K562 (cell line): ENCODE results near the gene TDRKH. TPM values are rescaled to one million over a fixed set of nuclear protein-coding genes. Genes with fewer than 3 reads are reported as not detected.
A peak's percentile ranks its signal among the peaks of the same experiment; 100 is the strongest.

Source experiments
- CCNT2 ChIP-seq: IDR thresholded peaks from 2 replicates; pipeline ENCODE4 v1.6.1; 2011; ENCODE audit warnings: borderline replicate concordance, low read depth, mild to moderate bottlenecking, moderate library complexity, mixed read lengths, low read length; ENCODE audit not compliant: insufficient read length; ENCODE audit errors: extremely low read depth
- FOXM1 ChIP-seq, 2 experiments: fragments of 450-650 bp in 1 of 2; sonication (generic) in 1 of 2; formaldehyde crosslinking in 1 of 2; IDR thresholded peaks; 2 replicates each; pipeline versions ENCODE4 v1.6.1 to v1.9.0; 2017 to 2022; ENCODE audit warnings: low read depth in 2 of 2, mild to moderate bottlenecking in 2 of 2, missing genetic modification reagents in 1 of 2, moderate library complexity in 1 of 2
- MYC ChIP-seq, 2 experiments: fragments of 250-450 bp in 1 of 2; sonication (Bioruptor Pico) in 1 of 2; IDR thresholded peaks; 2 replicates each; pipeline versions ENCODE4 v1.5.1 to v1.6.1; 2012 to 2021; ENCODE audit warnings: low read depth in 2 of 2, borderline replicate concordance in 1 of 2, improper control_type of control experiment in 1 of 2, low read length in 1 of 2, mild to moderate bottlenecking in 1 of 2, moderate library complexity in 1 of 2
- ZNF324 ChIP-seq: fragments of 250-450 bp; sonication (Bioruptor Pico); IDR thresholded peaks from 2 replicates; pipeline ENCODE4 v1.4.0; 2020; ENCODE audit warnings: mild to moderate bottlenecking
- polyA plus RNA-seq, 8 experiments: library from polyadenylated mRNA; depleted of rRNA in 4 of 8; stranded (reverse) in 5 of 8; unstranded in 3 of 8; fragments of >200 nt; fragmentation: Nextera tagmentation in 2 of 8; fragmentation: Illumina TruSeq in 1 of 8; extraction: Ambion mirVana in 2 of 8; extraction: Trizol in 1 of 8; gene quantifications; 2 replicates each; pipeline versions ENCODE4 v1.2.1 to v1.2.3, GENCODE V29; 2011 to 2014; ENCODE audit warnings: inconsistent platforms in 1 of 8, missing spikeins in 1 of 8
- total RNA-seq, 7 experiments: library from RNA; depleted of rRNA in 6 of 7; stranded (reverse); fragments of >200 nt in 6 of 7; fragmentation: Illumina TruSeq in 2 of 7; extraction: Trizol in 2 of 7; gene quantifications; 2 replicates each; pipeline versions ENCODE4 v1.2.1 to v1.2.3, GENCODE V29; 2011 to 2021; ENCODE audit warnings: low replicate concordance in 1 of 7
- TF ChIP-seq, protein P1 (sequence below): fragments of 250-450 bp; sonication (Bioruptor Pico); IDR thresholded peaks from 2 replicates; pipeline ENCODE4 v1.4.0; 2020; ENCODE audit warnings: mild to moderate bottlenecking, moderate library complexity, borderline replicate concordance
- TF ChIP-seq, protein P2 (sequence below), 2 experiments: fragments of 450-650 bp; IDR thresholded peaks; 2 replicates each; pipeline ENCODE4 v1.6.1; 2016; ENCODE audit warnings: mild to moderate bottlenecking in 2 of 2, borderline replicate concordance in 1 of 2, low read depth in 1 of 2, moderate library complexity in 1 of 2
- TF ChIP-seq, protein P3 (sequence below): fragments of 250-450 bp; sonication (Bioruptor Pico); IDR thresholded peaks from 2 replicates; pipeline ENCODE4 v1.8.0; 2021; ENCODE audit warnings: borderline replicate concordance, mild to moderate bottlenecking, moderate library complexity; ENCODE audit not compliant: poor library complexity, severe bottlenecking

TDRKH gene
- total and polyA plus RNA-seq, 9 of the 15 experiments (the other 6 are each of a cell fraction or from before 2014, with no cell fraction given) = 4.3 to 21.3 (median 8.4) TPM

DNA sequence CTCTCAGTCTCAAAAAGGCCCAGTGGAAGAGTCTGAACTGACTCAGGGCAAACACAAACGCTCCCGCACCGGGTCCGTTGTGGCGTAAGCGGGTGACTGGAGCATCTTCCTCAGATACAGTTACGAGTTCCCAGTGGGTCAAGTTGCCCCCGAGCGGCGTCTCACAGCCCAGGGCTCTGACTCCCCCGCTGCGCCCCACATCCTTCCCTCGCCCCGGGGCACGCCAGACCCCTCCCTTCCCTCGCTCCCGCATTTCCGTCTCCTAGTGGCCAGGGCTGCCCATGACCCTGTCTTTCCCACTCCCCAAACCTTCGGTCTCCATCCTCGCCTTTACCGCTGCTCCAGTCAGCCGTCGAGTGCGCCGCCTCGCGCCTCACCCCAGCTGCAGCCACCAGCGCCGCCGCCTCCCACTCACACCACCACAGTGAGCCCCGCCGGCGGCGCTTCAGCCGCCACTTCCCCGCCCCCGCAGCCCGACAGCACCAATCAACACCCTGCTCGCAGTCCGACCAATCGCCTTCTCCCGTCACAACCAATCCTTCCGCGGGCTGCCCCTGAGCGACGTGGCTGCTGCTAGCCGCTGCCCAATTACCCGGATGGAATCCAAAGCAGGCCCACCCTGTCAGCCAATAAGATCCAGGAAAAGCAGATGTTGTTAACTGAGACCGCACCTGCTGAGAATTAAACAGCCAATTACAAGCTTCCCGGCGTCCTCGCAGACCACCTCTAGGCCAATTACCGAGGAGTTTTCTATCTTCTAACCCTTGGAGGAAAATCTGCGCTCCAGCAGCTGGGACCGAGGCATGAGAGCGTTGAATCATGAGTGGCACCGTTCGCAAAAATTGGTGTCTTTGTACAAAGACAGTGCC, at the start of gene TDRKH (continued):
- TF ChIP-seq, protein P1, sequence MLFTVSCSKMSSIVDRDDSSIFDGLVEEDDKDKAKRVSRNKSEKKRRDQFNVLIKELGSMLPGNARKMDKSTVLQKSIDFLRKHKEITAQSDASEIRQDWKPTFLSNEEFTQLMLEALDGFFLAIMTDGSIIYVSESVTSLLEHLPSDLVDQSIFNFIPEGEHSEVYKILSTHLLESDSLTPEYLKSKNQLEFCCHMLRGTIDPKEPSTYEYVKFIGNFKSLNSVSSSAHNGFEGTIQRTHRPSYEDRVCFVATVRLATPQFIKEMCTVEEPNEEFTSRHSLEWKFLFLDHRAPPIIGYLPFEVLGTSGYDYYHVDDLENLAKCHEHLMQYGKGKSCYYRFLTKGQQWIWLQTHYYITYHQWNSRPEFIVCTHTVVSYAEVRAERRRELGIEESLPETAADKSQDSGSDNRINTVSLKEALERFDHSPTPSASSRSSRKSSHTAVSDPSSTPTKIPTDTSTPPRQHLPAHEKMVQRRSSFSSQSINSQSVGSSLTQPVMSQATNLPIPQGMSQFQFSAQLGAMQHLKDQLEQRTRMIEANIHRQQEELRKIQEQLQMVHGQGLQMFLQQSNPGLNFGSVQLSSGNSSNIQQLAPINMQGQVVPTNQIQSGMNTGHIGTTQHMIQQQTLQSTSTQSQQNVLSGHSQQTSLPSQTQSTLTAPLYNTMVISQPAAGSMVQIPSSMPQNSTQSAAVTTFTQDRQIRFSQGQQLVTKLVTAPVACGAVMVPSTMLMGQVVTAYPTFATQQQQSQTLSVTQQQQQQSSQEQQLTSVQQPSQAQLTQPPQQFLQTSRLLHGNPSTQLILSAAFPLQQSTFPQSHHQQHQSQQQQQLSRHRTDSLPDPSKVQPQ (CRISPR knock-in tag) = no peak
- TF ChIP-seq FOXM1 (IDR thresholded peaks at IDR 0.05; ENCODE audit: low read depth) (peak; percentile 71; the same call in 1 of the 2 replicates), FOXM1 (CRISPR knock-in tag; IDR thresholded peaks at IDR 0.05; ENCODE audit: low read depth) (no peak), CCNT2 (peak; percentile 84), MYC (IDR thresholded peaks at IDR 0.05; ENCODE audit: low read depth, low read length) (peak; percentile 62), MYC (CRISPR knock-in tag; IDR thresholded peaks at IDR 0.05; ENCODE audit: borderline replicate concordance, low read depth) (no peak), ZNF324 (CRISPR knock-in tag) (no peak)
- TF ChIP-seq, protein P2, sequence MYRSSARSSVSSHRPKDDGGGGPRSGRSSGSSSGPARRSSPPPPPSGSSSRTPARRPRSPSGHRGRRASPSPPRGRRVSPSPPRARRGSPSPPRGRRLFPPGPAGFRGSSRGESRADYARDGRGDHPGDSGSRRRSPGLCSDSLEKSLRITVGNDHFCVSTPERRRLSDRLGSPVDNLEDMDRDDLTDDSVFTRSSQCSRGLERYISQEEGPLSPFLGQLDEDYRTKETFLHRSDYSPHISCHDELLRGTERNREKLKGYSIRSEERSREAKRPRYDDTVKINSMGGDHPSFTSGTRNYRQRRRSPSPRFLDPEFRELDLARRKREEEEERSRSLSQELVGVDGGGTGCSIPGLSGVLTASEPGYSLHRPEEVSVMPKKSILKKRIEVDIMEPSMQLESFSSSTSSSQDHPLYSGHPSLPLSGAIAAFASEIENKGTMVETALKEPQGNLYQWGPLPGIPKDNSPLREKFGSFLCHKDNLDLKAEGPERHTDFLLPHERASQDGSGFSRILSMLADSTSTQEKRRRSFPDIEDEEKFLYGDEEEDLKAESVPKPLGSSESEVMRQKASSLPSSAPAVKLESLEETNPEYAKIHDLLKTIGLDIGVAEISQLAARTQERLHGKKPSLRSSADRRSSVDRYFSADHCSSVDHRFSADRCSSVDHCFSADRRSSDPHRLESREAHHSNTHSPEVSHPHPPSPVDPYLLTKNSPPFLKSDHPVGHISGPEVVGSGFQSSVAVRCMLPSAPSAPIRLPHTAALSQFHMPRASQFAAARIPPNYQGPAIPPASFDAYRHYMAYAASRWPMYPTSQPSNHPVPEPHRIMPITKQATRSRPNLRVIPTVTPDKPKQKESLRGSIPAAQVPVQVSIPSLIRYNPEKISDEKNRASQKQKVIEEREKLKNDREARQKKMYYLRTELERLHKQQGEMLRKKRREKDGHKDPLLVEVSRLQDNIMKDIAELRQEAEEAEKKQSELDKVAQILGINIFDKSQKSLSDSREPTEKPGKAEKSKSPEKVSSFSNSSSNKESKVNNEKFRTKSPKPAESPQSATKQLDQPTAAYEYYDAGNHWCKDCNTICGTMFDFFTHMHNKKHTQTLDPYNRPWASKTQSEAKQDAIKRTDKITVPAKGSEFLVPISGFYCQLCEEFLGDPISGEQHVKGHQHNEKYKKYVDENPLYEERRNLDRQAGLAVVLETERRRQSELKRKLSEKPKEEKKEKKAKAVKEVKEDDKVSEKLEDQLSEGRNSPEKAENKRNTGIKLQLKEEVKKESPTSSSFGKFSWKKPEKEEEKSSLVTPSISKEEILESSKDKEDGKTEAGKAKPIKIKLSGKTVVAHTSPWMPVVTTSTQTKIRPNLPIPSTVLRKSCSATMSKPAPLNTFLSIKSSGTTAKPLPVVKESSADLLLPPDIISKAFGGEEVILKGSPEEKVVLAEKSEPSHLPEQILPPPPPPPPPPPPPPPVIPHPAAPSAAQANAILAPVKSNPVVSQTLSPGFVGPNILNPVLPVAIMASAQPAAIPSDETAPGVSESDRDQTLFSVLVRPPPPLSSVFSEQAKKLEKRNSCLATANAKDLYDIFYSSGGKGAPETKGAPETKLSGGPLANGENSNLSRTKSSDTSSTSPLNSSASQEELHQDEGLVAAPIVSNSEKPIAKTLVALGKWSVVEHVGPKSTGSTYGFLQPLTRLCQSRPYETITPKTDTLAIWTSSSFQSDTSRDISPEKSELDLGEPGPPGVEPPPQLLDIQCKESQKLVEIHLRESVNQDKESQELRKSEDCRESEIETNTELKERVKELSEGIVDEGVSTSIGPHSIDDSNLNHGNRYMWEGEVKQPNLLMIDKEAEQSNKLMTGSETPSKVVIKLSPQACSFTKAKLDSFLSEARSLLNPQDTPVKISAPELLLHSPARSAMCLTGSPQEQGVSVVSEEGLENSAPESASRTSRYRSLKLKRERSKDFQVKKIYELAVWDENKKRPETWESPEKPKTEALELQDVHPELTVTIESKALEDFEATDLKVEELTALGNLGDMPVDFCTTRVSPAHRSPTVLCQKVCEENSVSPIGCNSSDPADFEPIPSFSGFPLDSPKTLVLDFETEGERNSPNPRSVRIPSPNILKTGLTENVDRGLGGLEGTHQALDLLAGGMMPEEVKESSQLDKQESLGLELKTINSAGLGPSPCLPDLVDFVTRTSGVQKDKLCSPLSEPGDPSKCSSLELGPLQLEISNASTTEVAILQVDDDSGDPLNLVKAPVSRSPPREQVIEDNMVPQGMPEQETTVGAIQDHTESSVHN (IDR thresholded peaks at IDR 0.05; ENCODE audit: borderline replicate concordance in 1 of 2, low read depth in 1 of 2) = no peak
- TF ChIP-seq, protein P3, sequence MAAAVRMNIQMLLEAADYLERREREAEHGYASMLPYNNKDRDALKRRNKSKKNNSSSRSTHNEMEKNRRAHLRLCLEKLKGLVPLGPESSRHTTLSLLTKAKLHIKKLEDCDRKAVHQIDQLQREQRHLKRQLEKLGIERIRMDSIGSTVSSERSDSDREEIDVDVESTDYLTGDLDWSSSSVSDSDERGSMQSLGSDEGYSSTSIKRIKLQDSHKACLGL (CRISPR knock-in tag) = no peak
